Peyer's patch (tissue), 4 donors: ENCODE data around the gene TSPAN18. TPM values are rescaled to one million over a fixed set of nuclear protein-coding genes. Genes with fewer than 3 reads are reported as not detected.

ENCODE experiments used
- DNase-seq, 3 donors: peaks; one replicate each; pipeline ENCODE4 v3.0.0-alpha.2; 2017 to 2019
- H3K27ac ChIP-seq, 4 donors: fragments of 200-600 bp; sonication (generic); one replicate each; pipeline ENCODE4 v1.5.1; 2016 to 2019
- H3K27me3 ChIP-seq, 2 donors: fragments of 200-600 bp; sonication (generic); one replicate each; pipeline ENCODE4 v1.5.1; 2019
- H3K36me3 ChIP-seq, 3 donors: fragments of 200-600 bp; sonication (generic); one replicate each; pipeline ENCODE4 v1.5.1; 2016 to 2019
- H3K4me1 ChIP-seq, 4 donors: fragments of 200-600 bp; sonication (generic); one replicate each; pipeline ENCODE4 v1.5.1; 2016 to 2019
- H3K4me3 ChIP-seq, 4 donors: fragments of 200-600 bp; sonication (generic); 1 replicate in 3 of 4; 2 replicates in 1 of 4; pipeline ENCODE4 v1.5.1; 2016 to 2019; ENCODE audit warnings: mild to moderate bottlenecking in 1 of 4
- H3K9me3 ChIP-seq, 4 donors: fragments of 200-600 bp; sonication (generic); one replicate each; pipeline ENCODE4 v1.5.1; 2016 to 2019; ENCODE audit warnings: mild to moderate bottlenecking in 1 of 4
- POLR2A ChIP-seq, 2 donors: fragments of 450-650 bp; IDR thresholded peaks; one replicate each; pipeline ENCODE4 v1.5.1; 2017; ENCODE audit warnings: antibody characterized with exemption in 2 of 2, mild to moderate bottlenecking in 2 of 2, moderate library complexity in 2 of 2
- total RNA-seq, 4 donors: library from RNA; depleted of rRNA; stranded (reverse); fragments of >200 nt; gene quantifications; one replicate each; pipeline ENCODE4 v1.1.0, GENCODE V29; 2016
- TF ChIP-seq, protein P1 (sequence below), 6 experiments: fragments of 450-650 bp in 4 of 6; fragments of 200-600 bp in 2 of 6; sonication (generic) in 1 of 6; IDR thresholded peaks; one replicate each; pipeline ENCODE4 v1.5.1; 2017 to 2019; ENCODE audit warnings: antibody characterized with exemption in 6 of 6, mild to moderate bottlenecking in 3 of 6, moderate library complexity in 1 of 6

TSPAN18 gene
- total RNA-seq, 4 donors from 2014 or later, result 1.1 to 19.8 (median 3.1) TPM

DNA sequence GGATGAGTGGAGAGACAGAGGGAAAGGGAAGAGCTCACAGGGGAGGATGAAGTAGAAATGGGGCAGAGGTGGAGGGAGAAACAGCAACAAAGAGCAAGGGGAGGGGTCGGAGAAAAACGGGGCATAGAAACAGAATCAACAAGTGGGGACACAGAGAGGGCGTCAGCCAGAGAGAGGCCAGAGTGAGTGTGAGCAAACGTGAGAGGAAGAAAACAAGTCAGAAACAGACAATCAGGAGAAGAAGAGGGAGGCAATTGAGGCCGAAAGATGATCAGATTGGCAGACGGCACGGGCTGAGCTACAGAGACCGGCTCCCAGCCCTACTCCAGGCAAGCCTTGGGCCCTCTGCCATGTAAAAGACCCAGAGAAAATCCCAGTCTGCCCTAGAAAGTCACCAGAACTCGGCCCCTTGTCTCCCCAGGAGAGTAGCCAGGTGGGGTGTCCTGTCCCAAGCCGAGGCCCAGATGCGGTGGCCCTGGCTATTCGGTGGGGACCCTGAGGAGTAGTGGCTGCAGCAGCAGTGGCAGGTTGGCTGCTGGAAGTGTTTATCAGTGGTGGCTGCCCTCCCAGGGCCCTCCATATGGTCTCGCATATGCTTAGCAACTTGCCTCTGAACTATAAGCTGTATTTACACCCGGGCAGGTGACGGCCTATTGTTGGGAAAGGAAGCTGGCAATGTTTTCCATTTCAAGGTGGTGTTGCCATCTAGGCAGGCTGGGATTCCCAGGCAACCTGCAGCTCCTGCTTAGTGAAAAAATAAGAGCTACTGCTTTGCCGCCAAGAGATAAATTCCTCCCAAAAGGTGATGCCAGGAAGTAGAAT lies 14.8 kb upstream of the TSPAN18 start:
- TF ChIP-seq POLR2A (IDR thresholded peaks at IDR 0.05), result no peak
- TF ChIP-seq, protein P1, sequence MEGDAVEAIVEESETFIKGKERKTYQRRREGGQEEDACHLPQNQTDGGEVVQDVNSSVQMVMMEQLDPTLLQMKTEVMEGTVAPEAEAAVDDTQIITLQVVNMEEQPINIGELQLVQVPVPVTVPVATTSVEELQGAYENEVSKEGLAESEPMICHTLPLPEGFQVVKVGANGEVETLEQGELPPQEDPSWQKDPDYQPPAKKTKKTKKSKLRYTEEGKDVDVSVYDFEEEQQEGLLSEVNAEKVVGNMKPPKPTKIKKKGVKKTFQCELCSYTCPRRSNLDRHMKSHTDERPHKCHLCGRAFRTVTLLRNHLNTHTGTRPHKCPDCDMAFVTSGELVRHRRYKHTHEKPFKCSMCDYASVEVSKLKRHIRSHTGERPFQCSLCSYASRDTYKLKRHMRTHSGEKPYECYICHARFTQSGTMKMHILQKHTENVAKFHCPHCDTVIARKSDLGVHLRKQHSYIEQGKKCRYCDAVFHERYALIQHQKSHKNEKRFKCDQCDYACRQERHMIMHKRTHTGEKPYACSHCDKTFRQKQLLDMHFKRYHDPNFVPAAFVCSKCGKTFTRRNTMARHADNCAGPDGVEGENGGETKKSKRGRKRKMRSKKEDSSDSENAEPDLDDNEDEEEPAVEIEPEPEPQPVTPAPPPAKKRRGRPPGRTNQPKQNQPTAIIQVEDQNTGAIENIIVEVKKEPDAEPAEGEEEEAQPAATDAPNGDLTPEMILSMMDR (IDR thresholded peaks at IDR 0.05), result no peak
- no peak overlapping the region for H3K4me3 ChIP-seq
- no peaks in the 10 kb centered on the region for H3K4me1 ChIP-seq
- H3K27ac ChIP-seq, result no peak overlapping the region
- no peak for DNase-seq
- H3K9me3 ChIP-seq, result no peaks in the 10 kb centered on the region
- H3K27me3 ChIP-seq, result no peaks in the 10 kb centered on the region
- H3K36me3 ChIP-seq, result no peaks in the 10 kb centered on the region

DNA sequence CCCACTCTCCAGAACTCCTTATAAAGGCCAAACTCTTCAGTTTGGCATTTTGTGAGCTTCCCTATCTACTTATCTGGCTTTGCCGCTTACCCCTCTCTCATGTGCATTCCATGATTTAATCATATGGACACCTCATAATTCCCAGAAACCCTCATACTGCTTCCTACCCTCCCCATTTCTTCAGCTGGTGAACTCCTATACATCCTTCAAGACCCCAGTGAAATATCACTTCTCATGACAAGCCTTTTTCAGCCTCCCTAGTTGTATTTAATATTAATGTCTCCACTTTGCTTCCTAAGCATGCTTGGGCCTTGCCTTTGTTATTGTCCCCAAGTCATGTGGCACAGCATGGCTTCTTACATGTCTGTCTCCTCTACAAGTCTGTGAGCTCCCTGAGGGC lies 13.7 kb upstream of the TSPAN18 start:
- no peak for TF ChIP-seq POLR2A (IDR thresholded peaks at IDR 0.05)
- TF ChIP-seq, protein P1 (IDR thresholded peaks at IDR 0.05), result no peak
- no peak overlapping the region for H3K27ac ChIP-seq
- H3K27me3 ChIP-seq, result no peaks in the 10 kb centered on the region
- no peaks in the 10 kb centered on the region for H3K9me3 ChIP-seq
- no peaks in the 10 kb centered on the region for H3K36me3 ChIP-seq
- no peak overlapping the region for H3K4me3 ChIP-seq
- no peaks in the 10 kb centered on the region for H3K4me1 ChIP-seq
- no peak for DNase-seq

DNA sequence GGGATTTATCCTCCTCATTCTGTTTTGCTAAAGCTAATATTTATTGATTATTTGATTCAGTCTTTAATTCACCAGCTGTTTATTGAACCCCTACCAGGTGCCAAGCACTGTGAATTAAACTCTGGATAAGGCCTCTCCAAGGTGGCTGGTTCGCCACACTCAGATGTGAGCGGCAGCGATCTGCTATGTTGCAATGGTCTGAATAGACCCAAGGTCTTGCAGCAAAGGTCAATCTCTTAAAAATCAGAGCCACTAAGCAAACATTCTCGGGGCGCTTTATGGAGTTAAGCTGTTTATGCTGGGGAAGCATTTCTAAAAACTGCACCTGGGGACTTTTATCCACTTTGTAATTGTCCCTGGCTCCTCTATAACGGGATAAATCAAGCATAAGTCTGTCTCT lies 10.5 kb upstream of the TSPAN18 start:
- H3K27ac ChIP-seq, result no peak overlapping the region
- TF ChIP-seq, protein P1 (IDR thresholded peaks at IDR 0.05), result no peak
- no peak for TF ChIP-seq POLR2A (IDR thresholded peaks at IDR 0.05)
- H3K36me3 ChIP-seq, result no peaks in the 10 kb centered on the region
- no peaks in the 10 kb centered on the region for H3K27me3 ChIP-seq
- DNase-seq, result no peak
- H3K4me1 ChIP-seq, result no peaks in the 10 kb centered on the region
- no peaks in the 10 kb centered on the region for H3K9me3 ChIP-seq
- H3K4me3 ChIP-seq, result no peak overlapping the region

- Histone ChIP-seq H3K27me3 (no peaks in the 10 kb centered on the region), H3K27ac (no peak overlapping the region), H3K36me3 (no peaks in the 10 kb centered on the region), H3K9me3 (no peaks in the 10 kb centered on the region), H3K4me1 (no peaks in the 10 kb centered on the region), H3K4me3 (no peak overlapping the region)
- TF ChIP-seq, protein P1 (IDR thresholded peaks at IDR 0.05), result no peak
- no peak for TF ChIP-seq POLR2A (IDR thresholded peaks at IDR 0.05)
- no peak for DNase-seq
Measured at GRCh38 chr11:44718057-44718456, 8.7 kb upstream of the TSPAN18 start.

- TF ChIP-seq, protein P1 (IDR thresholded peaks at IDR 0.05), result no peak
- TF ChIP-seq POLR2A (IDR thresholded peaks at IDR 0.05), result no peak
- Histone ChIP-seq H3K27ac (no peak overlapping the region), H3K27me3 (no peaks in the 10 kb centered on the region), H3K9me3 (no peaks in the 10 kb centered on the region), H3K4me1 (no peaks in the 10 kb centered on the region), H3K36me3 (no peaks in the 10 kb centered on the region), H3K4me3 (no peak overlapping the region)
- no peak for DNase-seq
Measured at GRCh38 chr11:44718612-44719390, 8.0 kb upstream of the TSPAN18 start.
